Prostate gland (tissue), 2 donors: ENCODE measurements around the gene CCDC198.

Experiments used
- POLR2A ChIP-seq: fragments of 450-650 bp; IDR thresholded peaks from one replicate; pipeline ENCODE4 v1.6.1; 2016; ENCODE audit warnings: antibody characterized with exemption, mild to moderate bottlenecking
- POLR2AphosphoS5 ChIP-seq: sonication (generic); formaldehyde crosslinking; IDR thresholded peaks from one replicate; pipeline ENCODE4 v1.6.1; 2017; ENCODE audit warnings: antibody characterized with exemption
- TF ChIP-seq, protein P1 (sequence below), 4 experiments: fragments of 200-600 bp in 2 of 4; fragments of 450-650 bp in 2 of 4; sonication (generic) in 2 of 4; IDR thresholded peaks; 1 replicate in 3 of 4; 2 replicates in 1 of 4; pipeline ENCODE4 v1.5.1; 2016 to 2019; ENCODE audit warnings: antibody characterized with exemption in 4 of 4, mild to moderate bottlenecking in 2 of 4, moderate library complexity in 2 of 4

GRCh38 chr14:57420986-57421385 is 72.7 kb downstream of the CCDC198 start:
- TF ChIP-seq POLR2AphosphoS5 (no peak), POLR2A (no peak)
- TF ChIP-seq, protein P1, sequence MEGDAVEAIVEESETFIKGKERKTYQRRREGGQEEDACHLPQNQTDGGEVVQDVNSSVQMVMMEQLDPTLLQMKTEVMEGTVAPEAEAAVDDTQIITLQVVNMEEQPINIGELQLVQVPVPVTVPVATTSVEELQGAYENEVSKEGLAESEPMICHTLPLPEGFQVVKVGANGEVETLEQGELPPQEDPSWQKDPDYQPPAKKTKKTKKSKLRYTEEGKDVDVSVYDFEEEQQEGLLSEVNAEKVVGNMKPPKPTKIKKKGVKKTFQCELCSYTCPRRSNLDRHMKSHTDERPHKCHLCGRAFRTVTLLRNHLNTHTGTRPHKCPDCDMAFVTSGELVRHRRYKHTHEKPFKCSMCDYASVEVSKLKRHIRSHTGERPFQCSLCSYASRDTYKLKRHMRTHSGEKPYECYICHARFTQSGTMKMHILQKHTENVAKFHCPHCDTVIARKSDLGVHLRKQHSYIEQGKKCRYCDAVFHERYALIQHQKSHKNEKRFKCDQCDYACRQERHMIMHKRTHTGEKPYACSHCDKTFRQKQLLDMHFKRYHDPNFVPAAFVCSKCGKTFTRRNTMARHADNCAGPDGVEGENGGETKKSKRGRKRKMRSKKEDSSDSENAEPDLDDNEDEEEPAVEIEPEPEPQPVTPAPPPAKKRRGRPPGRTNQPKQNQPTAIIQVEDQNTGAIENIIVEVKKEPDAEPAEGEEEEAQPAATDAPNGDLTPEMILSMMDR (IDR thresholded peaks at IDR 0.05): no peak
